Cardiac muscle cell (in vitro differentiated cells and primary cell): ENCODE results near the gene GAD1. TPM values are rescaled to one million over a fixed set of nuclear protein-coding genes. Genes with fewer than 3 reads are reported as not detected.

Source experiments
- DNase-seq, 2 donors: peaks; one replicate each; pipeline versions ENCODE4 v3.0.0 to v3.0.0-alpha.2; 2010 to 2017; ENCODE audit warnings: low read depth in 1 of 2, low spot score in 1 of 2
- H3K27ac ChIP-seq: fragments of 200-600 bp; sonication (generic); 2 replicates; pipeline ENCODE4 v1.5.1; 2016
- H3K27me3 ChIP-seq: fragments of 200-600 bp; sonication (generic); 2 replicates; pipeline ENCODE4 v1.6.0; 2016; ENCODE audit warnings: control low read depth
- H3K36me3 ChIP-seq: fragments of 200-600 bp; sonication (generic); 2 replicates; pipeline ENCODE4 v1.5.1; 2016; ENCODE audit warnings: control low read depth
- H3K4me1 ChIP-seq: fragments of 200-600 bp; sonication (generic); 2 replicates; pipeline ENCODE4 v1.8.1; 2017; ENCODE audit warnings: low read depth, mild to moderate bottlenecking, mixed run types
- H3K4me3 ChIP-seq: fragments of 200-600 bp; sonication (generic); 2 replicates; pipeline ENCODE4 v1.5.1; 2016; ENCODE audit warnings: mild to moderate bottlenecking
- H3K9me3 ChIP-seq: fragments of 200-600 bp; sonication (generic); 2 replicates; pipeline ENCODE4 v1.5.1; 2017; ENCODE audit warnings: low read depth, mild to moderate bottlenecking, control low read depth
- CTCF ChIP-seq: IDR thresholded peaks from 2 replicates; pipeline ENCODE4 v1.5.1; 2012; ENCODE audit warnings: low read depth, mild to moderate bottlenecking, low read length
- polyA plus RNA-seq: library from polyadenylated mRNA; unstranded; fragments of >200 nt; fragmentation: Nextera tagmentation; extraction: Ambion mirVana; gene quantifications from 2 replicates; pipeline ENCODE4 v1.2.1, GENCODE V29; 2016
- total RNA-seq: library from RNA; depleted of rRNA; stranded (reverse); fragments of >200 nt; gene quantifications from 2 replicates; pipeline ENCODE4 v1.2.3, GENCODE V29; 2016

GAD1 gene
- total and polyA plus RNA-seq, 2 experiments from 2014 or later = 0.12 to 0.39 TPM

DNA sequence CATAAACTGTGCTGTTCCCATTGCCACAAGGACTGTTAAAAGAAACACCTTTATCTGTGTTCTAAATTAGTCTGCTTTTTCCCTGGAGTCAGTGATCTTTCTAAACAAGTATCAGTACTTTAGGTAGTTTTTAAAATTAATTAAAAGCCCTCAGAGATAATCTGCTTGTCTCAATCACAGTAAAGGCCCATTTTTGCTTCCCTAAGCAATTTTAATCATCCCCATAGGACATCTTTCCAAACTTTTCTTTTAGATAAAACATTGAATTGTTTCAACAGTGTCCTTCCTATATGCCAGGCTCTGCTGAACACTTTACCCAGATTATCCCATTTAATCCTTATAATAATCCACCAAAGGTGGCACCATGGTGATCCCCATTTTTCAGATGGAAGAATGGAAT is 42.6 kb upstream of the GAD1 start:
- no peak for DNase-seq
- Histone ChIP-seq H3K4me1 (peaks cover 5% of the 10 kb centered on the region), H3K4me3 (no peak overlapping the region), H3K36me3 (no peaks in the 10 kb centered on the region), H3K27me3 (no peaks in the 10 kb centered on the region), H3K27ac (no peak overlapping the region), H3K9me3 (no peaks in the 10 kb centered on the region)
- TF ChIP-seq CTCF = no peak

GRCh38 chr2:170778900-170779299 is 37.8 kb upstream of the GAD1 start:
- no peaks in the 10 kb centered on the region for H3K27me3 ChIP-seq
- no peak for TF ChIP-seq CTCF

DNA sequence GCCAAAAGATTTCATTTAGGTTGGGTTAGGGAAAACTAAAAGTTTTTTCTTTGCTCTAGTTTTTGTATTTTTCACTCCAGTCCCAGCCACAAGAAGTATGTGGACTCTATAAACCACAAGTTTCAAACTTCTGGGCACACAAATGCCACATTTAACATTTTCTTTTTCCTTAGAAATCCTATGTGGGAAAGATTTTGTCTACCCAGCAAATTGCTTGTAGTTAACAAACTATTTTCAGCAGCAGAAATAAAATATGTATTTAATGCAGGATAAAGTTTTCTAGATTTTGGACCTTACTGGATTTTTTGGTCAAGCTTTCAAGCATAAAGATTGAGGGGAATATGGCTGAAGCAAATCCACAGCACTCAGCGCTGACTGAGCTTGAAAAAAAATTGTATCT is 37.4 kb upstream of the GAD1 start:
- H3K36me3 ChIP-seq = no peaks in the 10 kb centered on the region
- no peak for DNase-seq
- H3K4me1 ChIP-seq = peaks cover 2% of the 10 kb centered on the region
- no peak overlapping the region for H3K4me3 ChIP-seq
- TF ChIP-seq CTCF = no peak
- H3K27ac ChIP-seq = no peak overlapping the region
- H3K27me3 ChIP-seq = no peaks in the 10 kb centered on the region
- H3K9me3 ChIP-seq = no peaks in the 10 kb centered on the region

More at GRCh38 chr2:170778900-170779299, 37.8 kb upstream of the GAD1 start:
- Histone ChIP-seq H3K9me3 (no peaks in the 10 kb centered on the region), H3K36me3 (no peaks in the 10 kb centered on the region), H3K4me3 (no peak overlapping the region), H3K4me1 (peaks cover 2% of the 10 kb centered on the region), H3K27ac (no peak overlapping the region)
- no peak for DNase-seq

- no peak overlapping the region for H3K27ac ChIP-seq
- no peaks in the 10 kb centered on the region for H3K36me3 ChIP-seq
- no peaks in the 10 kb centered on the region for H3K27me3 ChIP-seq
- TF ChIP-seq CTCF = no peak
- H3K9me3 ChIP-seq = no peaks in the 10 kb centered on the region
- no peak overlapping the region for H3K4me3 ChIP-seq
- H3K4me1 ChIP-seq = peaks cover 2% of the 10 kb centered on the region
- DNase-seq = no peak
Measured at GRCh38 chr2:170782673-170783072, 34.0 kb upstream of the GAD1 start.

- TF ChIP-seq CTCF = no peak
- Histone ChIP-seq H3K27ac (no peak overlapping the region), H3K4me3 (no peak overlapping the region), H3K9me3 (no peaks in the 10 kb centered on the region), H3K36me3 (no peaks in the 10 kb centered on the region), H3K4me1 (peaks cover 2% of the 10 kb centered on the region), H3K27me3 (no peaks in the 10 kb centered on the region)
- DNase-seq = no peak
Measured at GRCh38 chr2:170783549-170783948, 33.1 kb upstream of the GAD1 start.

DNA sequence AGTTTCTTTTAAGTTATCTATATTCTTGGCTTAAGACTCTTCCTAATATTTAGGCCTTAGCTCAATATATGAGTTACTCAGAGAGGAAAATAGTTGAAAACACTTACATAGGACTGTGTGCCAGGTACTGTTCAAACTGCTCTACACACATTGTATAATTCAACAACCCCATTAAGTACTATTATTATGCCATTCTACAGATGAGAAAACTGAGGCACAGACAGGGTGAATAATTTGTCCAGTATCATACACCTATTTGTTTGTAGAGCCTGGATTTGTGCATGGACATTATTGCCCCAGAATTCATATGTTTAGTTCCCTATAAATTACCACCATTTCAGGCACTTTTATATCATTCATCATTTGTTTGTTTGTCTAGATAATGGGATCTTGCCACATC is 17.7 kb upstream of the GAD1 start:
- no peaks in the 10 kb centered on the region for H3K4me1 ChIP-seq
- no peaks in the 10 kb centered on the region for H3K27me3 ChIP-seq
- no peak overlapping the region for H3K4me3 ChIP-seq
- no peak for DNase-seq
- no peak for TF ChIP-seq CTCF
- no peak overlapping the region for H3K27ac ChIP-seq
- H3K9me3 ChIP-seq = no peaks in the 10 kb centered on the region
- H3K36me3 ChIP-seq = no peaks in the 10 kb centered on the region
